HCT116 (cell line): ENCODE measurements around the gene RPRML. TPM values are rescaled to one million over a fixed set of nuclear protein-coding genes. Genes with fewer than 3 reads are reported as not detected.

Source experiments
- ATAC-seq: fragments of 200-7000 bp; cut with Tn5 transposase; 2 replicates; pipeline ENCODE4 v1.9.1; 2020; ENCODE audit warnings: mild to moderate bottlenecking, moderate library complexity
- BruUV-seq: library from RNA; stranded (reverse); fragments of 400-500 nt; replicated peaks from 2 replicates; lab custom pipeline; 2021; lab: Mats Ljungman, UMichigan
- CTCF ChIA-PET: fragments of 300-600 bp; sonication (Branson Sonifier 250); formaldehyde crosslinking; loops from one replicate; lab custom pipeline; 2021; ENCODE audit warnings: antibody characterized with exemption; lab: Charles Lee
- POLR2A ChIA-PET: fragments of 300-600, 350-600 bp; sonication (Branson Sonifier 250); formaldehyde crosslinking; loops from one replicate; lab custom pipeline; 2021; ENCODE audit warnings: antibody characterized with exemption; lab: Charles Lee
- RAD21 ChIA-PET, 2 experiments: fragments of 300-600 bp; sonication (Branson Sonifier 250); formaldehyde crosslinking; loops; one replicate each; lab custom pipeline; 2023; ENCODE audit warnings: low total read pairs in 2 of 2; ENCODE audit not compliant: uncharacterized antibody in 2 of 2, unreplicated experiment in 2 of 2, low non-redundant PET in 1 of 2; lab: Charles Lee
- DNase-seq: peaks from one replicate; pipeline ENCODE4 v3.0.0-alpha.2; 2010; ENCODE audit warnings: low read depth, low spot score
- H2AFZ ChIP-seq: fragments of 200-600 bp; shearing (Covaris generic), sonication (generic); 2 replicates; pipeline ENCODE4 v1.6.1; 2017; ENCODE audit warnings: low read depth, mixed run types, mixed read lengths, antibody characterized with exemption, low read length; ENCODE audit not compliant: poor library complexity, severe bottlenecking
- H3K27ac ChIP-seq: 2 replicates; pipeline ENCODE4 v1.5.1; 2012; ENCODE audit warnings: low read depth, low read length
- H3K27me3 ChIP-seq: fragments of 200-600 bp; sonication (generic); 2 replicates; pipeline ENCODE4 v1.6.1; 2016; ENCODE audit warnings: mixed run types, low read length, mixed read lengths; ENCODE audit not compliant: insufficient read depth
- H3K36me3 ChIP-seq, 2 experiments: fragments of 200-500 bp in 1 of 2; fragments of 200-600 bp in 1 of 2; sonication (Bioruptor generic) in 1 of 2; sonication (generic) in 1 of 2; 2 replicates each; pipeline versions ENCODE4 v1.5.1 to v1.6.1; 2014 to 2016; ENCODE audit warnings: low read length in 2 of 2, inconsistent platforms in 1 of 2, mixed read lengths in 1 of 2, mixed run types in 1 of 2; ENCODE audit not compliant: insufficient read depth in 2 of 2, control insufficient read depth in 1 of 2
- H3K4me1 ChIP-seq, 2 experiments: fragments of 200-600 bp in 1 of 2; sonication (generic) in 1 of 2; 2 replicates each; pipeline versions ENCODE4 v1.5.1 to v1.6.1; 2012 to 2017; ENCODE audit warnings: low read length in 2 of 2, inconsistent platforms in 1 of 2, mild to moderate bottlenecking in 1 of 2, mixed read lengths in 1 of 2, mixed run types in 1 of 2, moderate library complexity in 1 of 2; ENCODE audit not compliant: insufficient read depth in 2 of 2, control insufficient read depth in 1 of 2
- H3K4me2 ChIP-seq: fragments of 200-600 bp; sonication (generic); 2 replicates; pipeline ENCODE4 v1.6.1; 2017; ENCODE audit warnings: mixed run types, low read length, mixed read lengths
- H3K4me3 ChIP-seq, 2 experiments: fragments of 200-600 bp in 1 of 2; sonication (generic) in 1 of 2; replicated peaks in 1 of 2; 2 replicates each; pipeline ENCODE4 v1.5.1; 2011 to 2016; ENCODE audit warnings: low read length in 2 of 2, control low read depth in 1 of 2, low read depth in 1 of 2, mild to moderate bottlenecking in 1 of 2, mixed read lengths in 1 of 2, mixed run types in 1 of 2
- H3K79me2 ChIP-seq: fragments of 200-600 bp; sonication (generic); 2 replicates; pipeline ENCODE4 v1.6.1; 2017; ENCODE audit warnings: mild to moderate bottlenecking, mixed run types, low read length, moderate library complexity, mixed read lengths; ENCODE audit not compliant: insufficient read depth
- H3K9ac ChIP-seq: fragments of 200-600 bp; sonication (generic); 2 replicates; pipeline ENCODE4 v1.6.1; 2016; ENCODE audit warnings: low read length, mixed read lengths
- H3K9me2 ChIP-seq: fragments of 200-600 bp; sonication (generic), shearing (Covaris generic); 2 replicates; pipeline ENCODE4 v1.6.1; 2017; ENCODE audit warnings: mixed run types, mild to moderate bottlenecking, moderate library complexity; ENCODE audit not compliant: insufficient read depth
- H3K9me3 ChIP-seq, 2 experiments: fragments of 200-500 bp in 1 of 2; fragments of 200-600 bp in 1 of 2; sonication (Bioruptor generic) in 1 of 2; sonication (generic) in 1 of 2; 2 replicates each; pipeline ENCODE4 v1.6.1; 2014 to 2017; ENCODE audit warnings: low read length in 2 of 2, mixed read lengths in 2 of 2, inconsistent platforms in 1 of 2, low read depth in 1 of 2, mild to moderate bottlenecking in 1 of 2, mixed run types in 1 of 2, moderate library complexity in 1 of 2; ENCODE audit not compliant: control insufficient read depth in 1 of 2, insufficient read depth in 1 of 2
- H4K20me1 ChIP-seq: fragments of 200-600 bp; sonication (generic), shearing (Covaris generic); 2 replicates; pipeline ENCODE4 v1.6.1; 2017; ENCODE audit warnings: mixed run types, mild to moderate bottlenecking, moderate library complexity; ENCODE audit not compliant: insufficient read depth
- ATF3 ChIP-seq: IDR thresholded peaks from 2 replicates; pipeline ENCODE4 v1.6.1; 2012
- CBX3 ChIP-seq: IDR thresholded peaks from 2 replicates; pipeline ENCODE4 v1.6.1; 2012; ENCODE audit warnings: low read depth
- CEBPB ChIP-seq: IDR thresholded peaks from 2 replicates; pipeline ENCODE4 v1.6.1; 2012; ENCODE audit warnings: low read depth
- CTCF ChIP-seq, 3 experiments: fragments of 200-600 bp in 1 of 3; sonication (generic) in 1 of 3; IDR thresholded peaks in 2 of 3; conservative IDR thresholded peaks in 1 of 3; 2 replicates each; pipeline ENCODE4 v1.5.1; 2012 to 2017; ENCODE audit warnings: low read depth in 2 of 3, low read length in 2 of 3, antibody characterized with exemption in 1 of 3, borderline replicate concordance in 1 of 3, control low read depth in 1 of 3, mild to moderate bottlenecking in 1 of 3, mixed read lengths in 1 of 3, mixed run types in 1 of 3, moderate library complexity in 1 of 3; ENCODE audit not compliant: insufficient read depth in 1 of 3
- POLR2A ChIP-seq: IDR thresholded peaks from 2 replicates; pipeline ENCODE4 v1.7.0; 2011; ENCODE audit warnings: borderline replicate concordance; ENCODE audit not compliant: insufficient read depth, insufficient read length; ENCODE audit errors: extremely low read depth
- POLR2AphosphoS5 ChIP-seq: IDR thresholded peaks from 2 replicates; pipeline ENCODE4 v1.6.1; 2011; ENCODE audit warnings: mild to moderate bottlenecking, low read depth, low read length, moderate library complexity
- REST ChIP-seq: IDR thresholded peaks from 2 replicates; pipeline ENCODE4 v1.6.1; 2012; ENCODE audit warnings: low read depth
- SIN3A ChIP-seq: IDR thresholded peaks from 2 replicates; pipeline ENCODE4 v1.6.1; 2012; ENCODE audit warnings: low read depth
- TCF7L2 ChIP-seq: IDR thresholded peaks from 2 replicates; pipeline ENCODE4 v1.7.0; 2011; ENCODE audit warnings: borderline replicate concordance, inconsistent platforms; ENCODE audit not compliant: insufficient read depth, insufficient read length; ENCODE audit errors: extremely low read depth
- ZFX ChIP-seq: fragments of 450-650 bp; IDR thresholded peaks from 2 replicates; pipeline ENCODE4 v1.6.1; 2017
- ZNF274 ChIP-seq: fragments of 200-500 bp; sonication (Bioruptor generic); IDR thresholded peaks from 2 replicates; pipeline ENCODE4 v1.6.1; 2014; ENCODE audit warnings: mild to moderate bottlenecking, low read depth, low read length, inconsistent platforms
- intact Hi-C: fragments of 100-400 bp; cut with micrococcal nuclease; formaldehyde crosslinking; loops from 2 replicates; pipeline ENCODE4 v1.10.0; 2022
- total RNA-seq: library from RNA; stranded (reverse); gene quantifications from one replicate; pipeline ENCODE4 v1.2.1, GENCODE V29; 2021; ENCODE audit not compliant: unreplicated experiment

The RPRML gene
- total RNA-seq, 1 experiment from 2014 or later, result not detected

GRCh38 chr17:46963571-46963970 lies 15.5 kb downstream of the RPRML start:
- CTCF ChIA-PET, result no interaction called here
- BruUV-seq, result no TSS peak

More at GRCh38 chr17:46963571-46963970, 15.5 kb downstream of the RPRML start:
- ChIA-PET POLR2A (interaction anchor here (0.7 kb wide), 1 partner anchor 916 kb away, joined by 3 read pairs; no protein-coding TSS in a partner anchor), RAD21 (interaction anchor here in 1 of 2 experiments (0.6 kb wide), 1 partner anchor 147 kb away, joined by 5 read pairs; no protein-coding TSS in a partner anchor)
- Histone ChIP-seq H3K27ac (no peak overlapping the region), H3K9me3 (no peaks in the 10 kb centered on the region), H3K9me2 (peaks cover 3% of the 10 kb centered on the region; the same call in 1 of the 2 replicates), H3K4me3 (no peak overlapping the region), H4K20me1 (no peaks in the 10 kb centered on the region), H3K79me2 (no peaks in the 10 kb centered on the region), H3K4me2 (no peak overlapping the region), H3K9ac (no peak overlapping the region), H2AFZ (no peak overlapping the region), H3K27me3 (no peaks in the 10 kb centered on the region), H3K36me3 (no peaks in the 10 kb centered on the region), H3K4me1 (peaks cover 0 to 9% of the 10 kb centered on the region in 2 experiments; a peak in 2 of 4 replicates)
- DNase-seq (no peak), ATAC-seq (no peak)
- intact Hi-C loops, result no loop called here
- TF ChIP-seq ATF3 (no peak), CEBPB (no peak), POLR2AphosphoS5 (no peak), POLR2A (no peak), TCF7L2 (no peak), SIN3A (no peak), CBX3 (no peak), ZFX (no peak), CTCF (IDR thresholded peaks at IDR 0.05 in 2 of 3, conservative IDR thresholded peaks at IDR 0.05 in 1 of 3; ENCODE audit: borderline replicate concordance in 1 of 3, insufficient read depth in 1 of 3, low read depth in 2 of 3, low read length in 2 of 3) (no peak), ZNF274 (no peak), REST (no peak)
